ENCODE data around the gene GABRB1.

GABRB1 gene

DNA sequence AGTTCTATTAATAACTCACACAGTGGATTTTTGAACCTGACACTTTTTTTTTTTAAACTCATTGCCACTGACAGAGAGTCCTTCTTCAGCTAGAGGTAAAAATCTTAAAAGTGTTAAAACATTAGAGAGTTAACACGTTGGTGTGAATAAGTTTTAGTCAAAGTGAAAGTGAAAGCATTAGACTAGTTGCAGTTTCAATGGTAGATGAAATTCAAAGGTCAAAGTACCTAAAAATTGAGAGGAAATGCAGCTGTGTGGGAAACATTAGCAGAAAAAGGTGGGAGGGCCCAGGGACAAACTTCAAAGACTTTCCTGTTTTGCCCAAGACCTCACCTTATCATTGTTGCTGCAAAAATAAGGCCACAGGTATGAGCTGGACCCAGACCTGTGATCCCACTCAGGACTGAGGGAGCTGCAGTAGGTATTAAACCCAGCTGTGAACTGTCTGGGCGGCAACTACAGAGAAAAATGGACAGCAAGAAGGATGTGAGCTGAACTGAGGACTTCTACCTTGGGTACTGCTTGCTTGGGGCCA, 20.4 kb upstream of the GABRB1 start (continued):
- TF ChIP-seq CSDC2 (CRISPR knock-in tag; IDR thresholded peaks at IDR 0.05), result no peak
- no peak for TF ChIP-seq ZNF70 (CRISPR knock-in tag; IDR thresholded peaks at IDR 0.05)

DNA sequence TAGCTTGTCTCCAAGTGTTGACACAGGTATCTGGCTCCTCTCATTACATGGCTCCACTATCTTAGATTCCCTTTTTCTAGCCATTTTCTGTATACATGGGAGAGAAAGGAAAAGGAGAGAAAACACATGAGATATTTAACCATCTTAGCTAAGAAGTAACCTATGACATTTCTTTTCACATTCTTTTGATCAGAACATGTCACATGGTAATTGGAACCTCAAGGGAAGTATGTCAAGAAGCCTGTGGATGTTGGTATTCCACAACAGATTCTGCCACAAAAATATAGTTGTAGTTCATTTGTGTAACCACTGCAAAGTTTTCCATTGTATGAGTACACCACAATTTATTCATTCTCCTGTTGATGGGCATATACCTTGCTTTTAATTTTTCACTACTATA, 18.7 kb upstream of the GABRB1 start:
- ATAC-seq, result no peak
- TF ChIP-seq GLIS3 (CRISPR knock-in tag; IDR thresholded peaks at IDR 0.05), result no peak
- no peak for TF ChIP-seq OSR1 (CRISPR knock-in tag; IDR thresholded peaks at IDR 0.05)
- no peak for TF ChIP-seq CSRNP3 (CRISPR knock-in tag; IDR thresholded peaks at IDR 0.05)
- no peak for TF ChIP-seq PATZ1 (CRISPR knock-in tag; IDR thresholded peaks at IDR 0.05; ENCODE audit: borderline replicate concordance)
- no peak for TF ChIP-seq ZNF8 (CRISPR knock-in tag; IDR thresholded peaks at IDR 0.05)
- no peak for TF ChIP-seq TOX (CRISPR knock-in tag; IDR thresholded peaks at IDR 0.05; ENCODE audit: borderline replicate concordance)
- no peak for TF ChIP-seq ISL1 (CRISPR knock-in tag; IDR thresholded peaks at IDR 0.05)
- TF ChIP-seq RARB (CRISPR knock-in tag; IDR thresholded peaks at IDR 0.05), result no peak
- TF ChIP-seq ESRRG (CRISPR knock-in tag; IDR thresholded peaks at IDR 0.05), result no peak
- no peak for TF ChIP-seq CSDC2 (CRISPR knock-in tag; IDR thresholded peaks at IDR 0.05)
- TF ChIP-seq SNAI2 (CRISPR knock-in tag; IDR thresholded peaks at IDR 0.05), result no peak
- no peak for TF ChIP-seq ZFP3 (CRISPR knock-in tag; IDR thresholded peaks at IDR 0.05)
- no peak for TF ChIP-seq PPARA (CRISPR knock-in tag; IDR thresholded peaks at IDR 0.05; ENCODE audit: borderline replicate concordance)
- TF ChIP-seq ZNF565 (CRISPR knock-in tag; conservative IDR thresholded peaks at IDR 0.05; ENCODE audit: low read depth), result no peak
- no peak for TF ChIP-seq TSHZ2 (CRISPR knock-in tag; IDR thresholded peaks at IDR 0.05)
- no peak for TF ChIP-seq ZFP30 (CRISPR knock-in tag; IDR thresholded peaks at IDR 0.05)
- no peak for TF ChIP-seq TCF4 (CRISPR knock-in tag; IDR thresholded peaks at IDR 0.05; ENCODE audit: borderline replicate concordance)
- TF ChIP-seq ARNTL (CRISPR knock-in tag; IDR thresholded peaks at IDR 0.05; ENCODE audit: borderline replicate concordance, low read depth), result no peak

DNA sequence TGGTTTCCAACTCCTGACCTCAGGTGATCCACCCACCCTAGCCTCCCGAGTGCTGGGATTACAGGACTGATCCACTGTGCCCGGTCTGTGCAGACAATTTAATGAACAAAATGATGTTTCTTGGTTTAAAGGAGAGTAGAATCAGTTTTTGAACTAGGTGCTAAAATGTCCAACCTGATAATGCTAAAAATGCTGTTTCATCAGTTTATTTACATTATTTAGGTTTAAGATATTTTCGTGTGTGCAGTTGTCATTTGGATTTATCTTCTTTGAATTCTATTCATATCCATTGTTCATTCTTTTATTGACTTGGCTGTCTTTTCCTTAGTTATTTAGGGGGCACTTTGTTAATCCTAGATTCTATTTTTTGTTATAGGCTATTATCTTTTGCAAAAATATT, 18.0 kb upstream of the GABRB1 start:
- no peak for TF ChIP-seq TSHZ2 (CRISPR knock-in tag; IDR thresholded peaks at IDR 0.05)

DNA sequence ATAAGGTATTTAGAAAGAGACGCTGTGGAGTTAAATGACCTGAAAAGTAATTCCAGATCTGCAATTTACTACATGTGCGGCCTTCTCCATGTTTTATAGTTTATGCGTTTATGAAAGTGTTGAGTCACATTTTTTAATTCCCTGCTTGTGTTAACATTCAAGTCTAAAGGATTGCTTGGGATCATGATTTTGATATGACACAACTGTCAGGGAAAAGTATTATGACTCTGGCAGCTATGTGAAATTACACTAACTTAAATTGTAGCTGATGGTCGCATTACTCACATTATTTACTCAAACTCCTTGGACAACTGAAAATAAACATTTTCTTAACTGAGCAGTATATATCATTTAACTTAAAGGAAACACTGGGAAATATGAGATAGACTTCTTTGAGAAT, 14.3 kb upstream of the GABRB1 start:
- no peak for ATAC-seq
- TF ChIP-seq ZC3H10 (CRISPR knock-in tag; IDR thresholded peaks at IDR 0.05) (no peak), SNAI2 (CRISPR knock-in tag; IDR thresholded peaks at IDR 0.05) (no peak), OSR1 (CRISPR knock-in tag; IDR thresholded peaks at IDR 0.05) (no peak), ISL1 (CRISPR knock-in tag; IDR thresholded peaks at IDR 0.05) (no peak), ZNF565 (CRISPR knock-in tag; conservative IDR thresholded peaks at IDR 0.05; ENCODE audit: low read depth) (no peak), ZFP3 (CRISPR knock-in tag; IDR thresholded peaks at IDR 0.05) (no peak), ESRRG (CRISPR knock-in tag; IDR thresholded peaks at IDR 0.05) (no peak), CSRNP3 (CRISPR knock-in tag; IDR thresholded peaks at IDR 0.05) (no peak), PPARA (CRISPR knock-in tag; IDR thresholded peaks at IDR 0.05; ENCODE audit: borderline replicate concordance) (no peak), POU6F1 (CRISPR knock-in tag; IDR thresholded peaks at IDR 0.05; ENCODE audit: borderline replicate concordance, low read depth) (no peak), GLIS3 (CRISPR knock-in tag; IDR thresholded peaks at IDR 0.05) (no peak), PATZ1 (CRISPR knock-in tag; IDR thresholded peaks at IDR 0.05; ENCODE audit: borderline replicate concordance) (no peak)

More for the DNA sequence above, 18.0 kb upstream of the GABRB1 start:
- no peak for ATAC-seq

Data from SK-N-SH treated with all-trans-retinoic acid at 6 μM for 48 hours (cell line).